ENCODE data around the gene DUSP1. TPM values are rescaled to one million over a fixed set of nuclear protein-coding genes. Genes with fewer than 3 reads are reported as not detected.
"Not testable (repeated sequence)": the region's sequence is repeated elsewhere in the genome, so short reads cannot be mapped to it uniquely, and the experiment has no call there.

The DUSP1 gene
- total RNA-seq, 1 experiment from 2014 or later, result 16.6 TPM

DNA sequence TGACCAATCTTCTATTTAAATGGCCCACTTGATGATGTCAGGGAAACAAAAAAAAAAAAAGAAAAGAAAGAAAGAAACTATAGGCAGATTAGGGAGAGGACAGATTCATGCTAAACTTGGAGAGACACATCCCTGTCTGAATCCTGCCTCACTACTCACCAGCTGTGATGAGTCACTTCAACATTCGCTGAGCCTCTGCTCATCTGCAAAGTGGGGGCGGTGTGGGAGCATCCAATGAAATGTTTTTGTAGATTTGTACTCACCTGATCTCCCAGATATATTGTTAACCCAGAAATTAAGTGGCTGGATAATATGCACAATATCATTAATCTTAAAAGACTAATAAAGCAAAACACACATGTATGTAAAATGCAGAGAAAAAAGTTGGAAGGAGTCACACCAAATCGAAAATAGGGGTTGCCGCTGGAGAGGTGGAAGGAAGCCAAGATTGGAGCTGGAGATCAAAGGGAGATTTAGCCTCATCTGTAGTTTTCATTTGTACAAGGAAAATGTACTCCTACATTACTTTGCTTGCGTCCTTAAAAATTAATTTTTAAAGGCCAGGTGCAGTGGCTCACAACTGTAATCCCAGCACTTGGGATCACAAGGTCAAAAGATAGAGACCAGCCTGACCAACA, 46.0 kb upstream of the DUSP1 start (continued):
- TF ChIP-seq, protein P1, sequence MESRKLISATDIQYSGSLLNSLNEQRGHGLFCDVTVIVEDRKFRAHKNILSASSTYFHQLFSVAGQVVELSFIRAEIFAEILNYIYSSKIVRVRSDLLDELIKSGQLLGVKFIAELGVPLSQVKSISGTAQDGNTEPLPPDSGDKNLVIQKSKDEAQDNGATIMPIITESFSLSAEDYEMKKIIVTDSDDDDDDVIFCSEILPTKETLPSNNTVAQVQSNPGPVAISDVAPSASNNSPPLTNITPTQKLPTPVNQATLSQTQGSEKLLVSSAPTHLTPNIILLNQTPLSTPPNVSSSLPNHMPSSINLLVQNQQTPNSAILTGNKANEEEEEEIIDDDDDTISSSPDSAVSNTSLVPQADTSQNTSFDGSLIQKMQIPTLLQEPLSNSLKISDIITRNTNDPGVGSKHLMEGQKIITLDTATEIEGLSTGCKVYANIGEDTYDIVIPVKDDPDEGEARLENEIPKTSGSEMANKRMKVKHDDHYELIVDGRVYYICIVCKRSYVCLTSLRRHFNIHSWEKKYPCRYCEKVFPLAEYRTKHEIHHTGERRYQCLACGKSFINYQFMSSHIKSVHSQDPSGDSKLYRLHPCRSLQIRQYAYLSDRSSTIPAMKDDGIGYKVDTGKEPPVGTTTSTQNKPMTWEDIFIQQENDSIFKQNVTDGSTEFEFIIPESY (IDR thresholded peaks at IDR 0.05; ENCODE audit: extremely low read depth, insufficient replicate concordance, low read length), result no peak
- TF ChIP-seq SP1 (IDR thresholded peaks at IDR 0.05; ENCODE audit: low read depth), result no peak
- TF ChIP-seq JUND (IDR thresholded peaks at IDR 0.05), result peak; percentile 66
- no peak for TF ChIP-seq RAD21 (IDR thresholded peaks at IDR 0.05; ENCODE audit: low read depth)
- TF ChIP-seq POLR2A (IDR thresholded peaks at IDR 0.05; ENCODE audit: borderline replicate concordance, extremely low read depth, insufficient read depth, insufficient read length), result no peak
- TF ChIP-seq FOSL1 (IDR thresholded peaks at IDR 0.05; ENCODE audit: low read depth), result peak; percentile 63
- no peak for TF ChIP-seq ZFX (IDR thresholded peaks at IDR 0.05)
- no peak for TF ChIP-seq POLR2AphosphoS5 (IDR thresholded peaks at IDR 0.05; ENCODE audit: low read depth, low read length)

DNA sequence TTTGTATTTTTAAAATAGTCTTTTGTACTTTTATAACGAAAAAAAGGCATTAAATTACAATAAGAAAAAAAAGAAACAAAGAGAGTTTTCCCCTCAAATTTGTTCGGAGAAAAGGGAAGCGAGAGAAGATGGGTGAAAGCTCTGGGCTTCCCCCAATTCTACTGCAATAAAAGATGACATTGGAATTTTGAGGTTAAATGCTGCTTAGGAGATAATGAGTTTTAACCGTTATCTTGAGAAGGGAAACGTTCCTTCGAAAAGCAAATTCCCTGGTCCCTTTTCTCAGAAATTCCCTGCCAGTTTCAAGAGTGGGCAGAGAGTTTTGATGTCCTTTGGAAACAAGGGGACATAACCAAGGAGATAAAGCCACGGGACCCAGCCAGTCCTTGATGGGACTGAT, 44.6 kb upstream of the DUSP1 start:
- intact Hi-C loops (cut with micrococcal nuclease), result no loop called here
- ChIA-PET RAD21 (ENCODE audit: low non-redundant PET in 1 of 2, low total read pairs in 2 of 2, uncharacterized antibody in 2 of 2, unreplicated experiment in 2 of 2) (no interaction called here), POLR2A (no interaction called here), CTCF (no interaction called here)
- BruUV-seq (replicated peaks), result no TSS peak
- H3K9me2 ChIP-seq (ENCODE audit: insufficient read depth), result no peaks in the 10 kb centered on the region
- no peak overlapping the region for H3K4me3 ChIP-seq (replicated peaks in 1 of 2; ENCODE audit: low read depth in 1 of 2, low read length in 2 of 2)
- H3K27ac ChIP-seq (ENCODE audit: low read depth, low read length), result no peak overlapping the region
- H3K36me3 ChIP-seq (ENCODE audit: control insufficient read depth in 1 of 2, insufficient read depth in 2 of 2, low read length in 2 of 2), result no peaks in the 10 kb centered on the region
- H3K79me2 ChIP-seq (ENCODE audit: insufficient read depth, low read length), result no peaks in the 10 kb centered on the region
- no peaks in the 10 kb centered on the region for H3K9me3 ChIP-seq (ENCODE audit: control insufficient read depth in 1 of 2, insufficient read depth in 1 of 2, low read depth in 1 of 2, low read length in 2 of 2)
- H4K20me1 ChIP-seq (ENCODE audit: insufficient read depth), result no peaks in the 10 kb centered on the region
- H3K9ac ChIP-seq (ENCODE audit: low read length), result no peak overlapping the region
- H2AFZ ChIP-seq (ENCODE audit: low read depth, low read length, poor library complexity, severe bottlenecking), result no peak overlapping the region
- no peak for TF ChIP-seq CEBPB (IDR thresholded peaks at IDR 0.05; ENCODE audit: low read depth)
- TF ChIP-seq JUND (IDR thresholded peaks at IDR 0.05), result no peak
- TF ChIP-seq EZH2 (IDR thresholded peaks at IDR 0.05), result no peak
- no peak for TF ChIP-seq ZNF274 (IDR thresholded peaks at IDR 0.05; ENCODE audit: low read depth, low read length)
- ATAC-seq (no peak), DNase-seq (ENCODE audit: low read depth, low spot score) (no peak)
- no peaks in the 10 kb centered on the region for H3K27me3 ChIP-seq (ENCODE audit: insufficient read depth, low read length)
- H3K4me1 ChIP-seq (ENCODE audit: control insufficient read depth in 1 of 2, insufficient read depth in 2 of 2, low read length in 2 of 2), result peaks cover 7 to 25% of the 10 kb centered on the region in 2 experiments; a peak in 3 of 4 replicates
- H3K4me2 ChIP-seq (ENCODE audit: low read length), result no peak overlapping the region

- H3K4me3 ChIP-seq (replicated peaks in 1 of 2; ENCODE audit: low read depth in 1 of 2, low read length in 2 of 2); H3K79me2 ChIP-seq (ENCODE audit: insufficient read depth, low read length); H3K4me2 ChIP-seq (ENCODE audit: low read length); H2AFZ ChIP-seq (ENCODE audit: low read depth, low read length, poor library complexity, severe bottlenecking); H3K9me2 ChIP-seq (ENCODE audit: insufficient read depth); H3K9me3 ChIP-seq (ENCODE audit: control insufficient read depth in 1 of 2, insufficient read depth in 1 of 2, low read depth in 1 of 2, low read length in 2 of 2); CTCF ChIA-PET; H3K27ac ChIP-seq (ENCODE audit: low read depth, low read length); H3K36me3 ChIP-seq (ENCODE audit: control insufficient read depth in 1 of 2, insufficient read depth in 2 of 2, low read length in 2 of 2); DNase-seq (ENCODE audit: low read depth, low spot score); RAD21 ChIA-PET (ENCODE audit: low non-redundant PET in 1 of 2, low total read pairs in 2 of 2, uncharacterized antibody in 2 of 2, unreplicated experiment in 2 of 2); H3K27me3 ChIP-seq (ENCODE audit: insufficient read depth, low read length); H4K20me1 ChIP-seq (ENCODE audit: insufficient read depth); ATAC-seq; intact Hi-C loops (cut with micrococcal nuclease); POLR2A ChIA-PET; H3K9ac ChIP-seq (ENCODE audit: low read length); BruUV-seq (replicated peaks): not testable (repeated sequence)
- peaks cover 21 to 22% of the 10 kb centered on the region in 2 experiments for H3K4me1 ChIP-seq (ENCODE audit: control insufficient read depth in 1 of 2, insufficient read depth in 2 of 2, low read length in 2 of 2)
Measured at GRCh38 chr5:172810996-172811395, 40.0 kb upstream of the DUSP1 start.

All from HCT116 (cell line).